ENCODE measurements around the gene ACSM5.
A peak's percentile ranks its signal among the peaks of the same experiment; 100 is the strongest.

The ACSM5 gene

DNA sequence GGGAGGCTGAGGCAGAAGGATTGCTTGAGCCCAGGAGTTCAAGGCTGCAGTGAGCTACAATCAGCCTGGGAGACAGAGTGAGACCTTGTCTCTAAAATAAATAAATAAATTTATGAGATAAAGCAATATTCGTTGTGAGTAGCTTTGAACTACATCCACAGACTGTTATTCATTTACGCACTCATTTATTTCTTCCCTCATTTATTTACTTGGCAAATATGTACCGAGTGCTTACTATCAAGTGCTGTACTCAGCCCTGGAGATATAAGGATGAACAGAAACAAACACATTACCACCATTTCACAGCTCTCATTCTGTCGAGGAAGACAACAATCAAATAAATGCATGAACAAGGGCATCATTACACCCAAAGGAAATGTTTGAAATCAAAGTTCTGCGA lies 32.2 kb upstream of the ACSM5 start:
- H3K4me3 ChIP-seq (ENCODE audit: low read length): no peak overlapping the region
- TF ChIP-seq, protein P1, sequence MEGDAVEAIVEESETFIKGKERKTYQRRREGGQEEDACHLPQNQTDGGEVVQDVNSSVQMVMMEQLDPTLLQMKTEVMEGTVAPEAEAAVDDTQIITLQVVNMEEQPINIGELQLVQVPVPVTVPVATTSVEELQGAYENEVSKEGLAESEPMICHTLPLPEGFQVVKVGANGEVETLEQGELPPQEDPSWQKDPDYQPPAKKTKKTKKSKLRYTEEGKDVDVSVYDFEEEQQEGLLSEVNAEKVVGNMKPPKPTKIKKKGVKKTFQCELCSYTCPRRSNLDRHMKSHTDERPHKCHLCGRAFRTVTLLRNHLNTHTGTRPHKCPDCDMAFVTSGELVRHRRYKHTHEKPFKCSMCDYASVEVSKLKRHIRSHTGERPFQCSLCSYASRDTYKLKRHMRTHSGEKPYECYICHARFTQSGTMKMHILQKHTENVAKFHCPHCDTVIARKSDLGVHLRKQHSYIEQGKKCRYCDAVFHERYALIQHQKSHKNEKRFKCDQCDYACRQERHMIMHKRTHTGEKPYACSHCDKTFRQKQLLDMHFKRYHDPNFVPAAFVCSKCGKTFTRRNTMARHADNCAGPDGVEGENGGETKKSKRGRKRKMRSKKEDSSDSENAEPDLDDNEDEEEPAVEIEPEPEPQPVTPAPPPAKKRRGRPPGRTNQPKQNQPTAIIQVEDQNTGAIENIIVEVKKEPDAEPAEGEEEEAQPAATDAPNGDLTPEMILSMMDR (conservative IDR thresholded peaks at IDR 0.05; ENCODE audit: low read length): no peak
- no peak for DNase-seq (ENCODE audit: low read depth)

DNA sequence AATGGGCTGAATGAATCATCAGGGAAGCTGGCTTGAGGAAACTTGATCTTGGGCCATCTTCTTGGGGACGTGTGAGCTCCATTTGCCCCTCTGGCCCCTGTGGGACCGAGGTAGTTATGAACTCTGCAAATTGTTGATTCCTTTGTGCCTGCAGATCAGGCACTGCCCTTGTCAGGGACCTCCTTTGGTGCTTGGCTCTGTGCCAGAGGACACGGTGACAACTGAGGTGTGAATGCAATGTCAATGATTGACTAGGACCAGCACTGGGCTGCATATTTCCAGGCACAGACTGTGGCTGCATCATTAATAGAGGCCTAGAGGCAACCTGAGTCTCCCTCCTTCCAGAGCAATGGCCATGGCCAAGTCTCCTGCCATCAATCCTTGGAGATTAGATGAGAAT lies 28.6 kb upstream of the ACSM5 start:
- no peak overlapping the region for H3K4me3 ChIP-seq (ENCODE audit: low read length)
- no peak for DNase-seq (ENCODE audit: low read depth)
- TF ChIP-seq, protein P1 (conservative IDR thresholded peaks at IDR 0.05; ENCODE audit: low read length): no peak

DNA sequence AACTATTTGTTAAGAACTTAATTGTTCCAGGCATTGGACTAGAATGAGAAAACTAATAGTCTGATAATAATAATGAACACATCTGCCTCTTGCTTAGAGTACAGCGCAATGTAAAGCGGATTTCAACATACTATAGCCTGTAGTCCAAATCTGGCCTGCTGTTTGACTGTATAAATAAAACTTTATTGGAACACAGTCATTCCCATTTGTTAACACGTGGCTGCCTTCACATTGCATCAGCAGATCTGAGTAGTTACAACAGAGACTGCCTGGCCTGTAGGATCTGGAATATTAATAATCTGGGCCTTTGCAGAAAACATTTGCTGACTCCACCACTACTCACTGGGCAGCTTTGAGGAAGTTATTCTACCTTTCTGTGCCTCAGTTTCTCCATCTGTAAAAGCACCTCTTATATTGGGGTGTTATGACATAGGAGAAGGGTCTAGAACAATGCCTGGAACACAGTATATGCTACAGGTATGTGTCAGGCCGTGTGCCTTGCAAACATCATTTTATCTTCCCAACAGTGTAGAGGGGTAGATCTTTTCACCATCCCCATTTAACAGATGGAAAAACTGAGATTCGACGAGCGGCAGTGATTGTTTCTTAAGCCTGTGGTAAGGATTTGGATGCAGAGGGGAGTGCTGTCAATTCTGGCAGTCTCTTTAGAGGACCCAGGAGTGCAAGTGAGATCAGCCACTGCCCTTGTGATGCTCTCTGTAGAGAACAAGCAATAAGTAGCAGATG lies 27.0 kb upstream of the ACSM5 start:
- TF ChIP-seq, protein P1 (conservative IDR thresholded peaks at IDR 0.05; ENCODE audit: low read length): no peak
- DNase-seq (ENCODE audit: low read depth): no peak
- no peak overlapping the region for H3K4me3 ChIP-seq (ENCODE audit: low read length)

DNA sequence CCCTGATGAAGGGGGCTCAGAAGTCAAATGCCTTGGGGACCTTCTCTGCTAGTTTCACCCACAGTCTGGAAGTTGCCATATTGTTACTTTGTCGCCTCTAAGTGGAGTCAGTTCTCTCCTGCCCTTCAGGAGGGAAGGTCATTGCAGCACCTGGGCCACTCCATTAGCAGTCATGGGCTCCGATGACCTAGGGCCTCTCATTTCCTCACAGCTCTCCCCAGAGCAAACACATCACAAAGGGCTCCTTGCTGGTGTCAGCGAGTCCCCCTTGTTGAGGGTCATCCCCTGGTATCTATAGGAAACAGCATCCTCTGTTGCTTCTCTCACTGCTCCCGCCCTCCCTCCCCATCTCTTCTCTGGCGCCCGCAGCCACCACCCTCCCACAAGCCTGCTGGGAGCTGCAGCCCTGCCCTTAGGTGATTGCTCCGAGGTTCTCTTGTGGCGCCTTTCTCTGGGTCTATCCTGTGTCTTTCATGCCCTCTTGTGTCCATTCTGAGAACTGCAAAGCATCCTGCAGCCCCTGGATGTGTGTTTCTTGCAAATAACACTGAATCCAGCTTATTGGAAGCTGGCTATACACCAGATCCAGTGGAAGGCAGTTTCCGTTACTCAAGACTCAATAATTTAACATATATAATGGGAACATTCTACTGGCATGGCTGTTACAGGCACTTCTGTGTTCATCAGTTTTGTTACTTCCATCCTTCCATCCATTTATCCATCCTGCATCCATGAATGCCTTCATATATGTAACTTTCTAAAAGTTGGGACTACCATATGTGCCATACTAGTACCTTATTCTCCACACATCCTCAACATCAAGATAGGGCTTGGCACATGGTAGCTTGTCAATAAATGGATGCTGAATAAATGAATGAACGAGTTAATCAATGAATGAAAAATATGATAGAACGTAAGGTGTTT lies 26.0 kb upstream of the ACSM5 start:
- no peak overlapping the region for H3K4me3 ChIP-seq (ENCODE audit: low read length)
- TF ChIP-seq, protein P1 (conservative IDR thresholded peaks at IDR 0.05; ENCODE audit: low read length): peak; percentile 84
- DNase-seq (ENCODE audit: low read depth): peak; percentile 60

DNA sequence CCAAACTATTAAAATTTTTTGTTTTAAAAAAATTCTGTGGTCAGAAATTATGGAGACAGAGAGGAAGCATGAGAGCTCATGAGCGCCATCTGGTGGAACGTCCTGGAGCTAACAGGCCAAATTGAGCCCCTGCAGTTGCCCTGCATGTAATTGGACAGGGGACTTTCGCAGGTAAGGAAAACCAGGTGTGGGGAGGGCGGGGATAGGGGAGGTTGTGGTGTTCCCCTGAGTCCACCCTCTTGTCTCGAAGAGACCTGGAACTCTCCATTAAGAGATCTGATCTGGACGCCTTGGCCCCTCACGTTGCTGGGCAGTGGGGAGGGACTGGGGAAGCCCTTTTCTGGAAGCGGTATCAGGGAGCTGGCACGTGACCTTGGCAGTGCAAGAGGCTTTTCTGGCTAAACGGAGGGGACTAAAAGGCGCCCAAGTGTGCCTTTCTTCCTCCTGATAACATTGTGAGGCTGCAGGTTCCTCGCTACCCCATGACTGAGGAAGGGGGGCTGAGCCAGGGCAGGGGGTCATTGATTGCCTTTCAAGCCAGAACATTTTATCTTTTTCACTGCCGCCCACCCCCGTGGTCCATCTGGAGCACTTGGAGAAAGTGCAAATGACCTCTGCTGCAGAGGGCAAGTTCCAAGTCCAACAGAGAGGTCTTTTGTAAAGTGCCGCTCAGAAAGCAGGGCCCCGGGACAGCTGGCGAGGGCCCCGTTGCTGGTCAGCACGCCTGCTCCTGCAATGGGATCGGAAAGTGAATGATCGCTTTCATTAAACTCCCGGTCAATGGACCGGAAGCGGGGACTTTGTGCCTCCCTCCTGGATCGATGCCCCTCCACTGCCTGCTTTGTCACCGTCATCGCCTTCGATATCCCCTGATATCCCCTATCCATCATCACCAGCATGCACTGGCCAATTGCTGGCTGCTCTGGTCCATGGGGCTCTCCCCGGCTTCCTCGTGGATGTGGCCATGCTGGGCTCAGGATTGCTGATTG lies 23.2 kb upstream of the ACSM5 start:
- DNase-seq (ENCODE audit: low read depth): peak; percentile 34
- TF ChIP-seq, protein P1 (conservative IDR thresholded peaks at IDR 0.05; ENCODE audit: low read length): peak; percentile 90
- no peak overlapping the region for H3K4me3 ChIP-seq (ENCODE audit: low read length)

DNA sequence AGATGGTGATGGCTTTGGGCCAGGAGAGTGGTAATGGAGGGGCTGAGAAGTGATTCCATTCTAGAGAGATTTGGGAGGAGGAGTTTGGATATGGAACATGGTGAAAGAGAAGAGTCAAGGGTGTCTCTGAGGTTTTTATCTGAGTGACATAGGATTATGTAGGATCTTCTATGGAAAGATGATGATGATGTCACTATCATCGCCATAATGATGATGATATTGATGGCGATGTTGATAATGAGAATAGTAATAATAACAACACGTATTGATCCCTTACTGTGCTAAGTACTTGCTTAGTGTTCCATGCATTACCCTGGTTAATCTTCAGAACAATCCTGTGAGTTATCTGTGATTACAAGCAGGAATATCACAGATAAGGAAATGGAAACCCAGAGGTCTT lies 21.4 kb upstream of the ACSM5 start:
- TF ChIP-seq, protein P1 (conservative IDR thresholded peaks at IDR 0.05; ENCODE audit: low read length): no peak
- DNase-seq (ENCODE audit: low read depth): no peak

More for the DNA sequence above, 21.4 kb upstream of the ACSM5 start:
- H3K4me3 ChIP-seq (ENCODE audit: low read length): no peak overlapping the region
